ENCODE results near the gene CYP2W1.

CYP2W1 gene

GRCh38 chr7:1015196-1016121, 32.5 kb downstream of the CYP2W1 start:
- no peak for DNase-seq (ENCODE audit: low spot score)

- no peak for DNase-seq (ENCODE audit: low spot score)
These were observed 33.9 kb downstream of the CYP2W1 start for GRCh38 chr7:1016577-1017531.

- no peak for DNase-seq (ENCODE audit: low spot score)
These were observed 34.8 kb downstream of the CYP2W1 start for GRCh38 chr7:1017586-1018333.

- no peak for DNase-seq (ENCODE audit: low spot score)
These were observed 35.3 kb downstream of the CYP2W1 start for GRCh38 chr7:1018334-1018695.

GRCh38 chr7:1019255-1019785, 36.3 kb downstream of the CYP2W1 start:
- no peak for DNase-seq (ENCODE audit: low spot score)

- no peak for DNase-seq (ENCODE audit: low spot score)
These were observed 37.0 kb downstream of the CYP2W1 start for GRCh38 chr7:1019789-1020610.

GRCh38 chr7:1020849-1021251, 37.9 kb downstream of the CYP2W1 start:
- DNase-seq (ENCODE audit: low spot score) = no peak

- no peak for DNase-seq (ENCODE audit: low spot score)
These were observed 38.4 kb downstream of the CYP2W1 start for GRCh38 chr7:1021366-1021765.

GRCh38 chr7:1021931-1022330, 39.0 kb downstream of the CYP2W1 start:
- no peak for DNase-seq (ENCODE audit: low spot score)

GRCh38 chr7:1022356-1022755, 39.4 kb downstream of the CYP2W1 start:
- no peak for DNase-seq (ENCODE audit: low spot score)

GRCh38 chr7:1022801-1023465, 40.0 kb downstream of the CYP2W1 start:
- DNase-seq (ENCODE audit: low spot score) = no peak

- no peak for DNase-seq (ENCODE audit: low spot score)
These were observed 41.4 kb downstream of the CYP2W1 start for GRCh38 chr7:1024331-1024841.

- no peak for DNase-seq (ENCODE audit: low spot score)
These were observed 42.1 kb downstream of the CYP2W1 start for GRCh38 chr7:1024876-1025742.

- no peak for DNase-seq (ENCODE audit: low spot score)
These were observed 43.0 kb downstream of the CYP2W1 start for GRCh38 chr7:1025743-1026581.

GRCh38 chr7:1026721-1027161, 43.8 kb downstream of the CYP2W1 start:
- no peak for DNase-seq (ENCODE audit: low spot score)

GRCh38 chr7:1027242-1028043, 44.5 kb downstream of the CYP2W1 start:
- DNase-seq (ENCODE audit: low spot score) = no peak

- peak; percentile 79 for DNase-seq (ENCODE audit: low spot score)
These were observed 45.2 kb downstream of the CYP2W1 start for GRCh38 chr7:1028044-1028770.
